ENCODE measurements around the gene MRPL14.

MRPL14 gene

GRCh38 chr6:44064948-44065272, 62.3 kb downstream of the MRPL14 start:
- DNase-seq (ENCODE audit: low spot score) = no peak

GRCh38 chr6:44064089-44064947, 62.9 kb downstream of the MRPL14 start:
- DNase-seq (ENCODE audit: low spot score) = no peak

- no peak for DNase-seq (ENCODE audit: low spot score)
Measured at GRCh38 chr6:44063561-44064059, 63.6 kb downstream of the MRPL14 start.

All from D341Med (cell line).